ENCODE measurements around the gene POP7. TPM values are rescaled to one million over a fixed set of nuclear protein-coding genes. Genes with fewer than 3 reads are reported as not detected.
A peak's percentile ranks its signal among the peaks of the same experiment; 100 is the strongest.
"Not testable (repeated sequence)": the region's sequence is repeated elsewhere in the genome, so short reads cannot be mapped to it uniquely, and the experiment has no call there.

POP7 gene
- total RNA-seq, 2 experiments from 2014 or later: 32.5 to 35.2 TPM

DNA sequence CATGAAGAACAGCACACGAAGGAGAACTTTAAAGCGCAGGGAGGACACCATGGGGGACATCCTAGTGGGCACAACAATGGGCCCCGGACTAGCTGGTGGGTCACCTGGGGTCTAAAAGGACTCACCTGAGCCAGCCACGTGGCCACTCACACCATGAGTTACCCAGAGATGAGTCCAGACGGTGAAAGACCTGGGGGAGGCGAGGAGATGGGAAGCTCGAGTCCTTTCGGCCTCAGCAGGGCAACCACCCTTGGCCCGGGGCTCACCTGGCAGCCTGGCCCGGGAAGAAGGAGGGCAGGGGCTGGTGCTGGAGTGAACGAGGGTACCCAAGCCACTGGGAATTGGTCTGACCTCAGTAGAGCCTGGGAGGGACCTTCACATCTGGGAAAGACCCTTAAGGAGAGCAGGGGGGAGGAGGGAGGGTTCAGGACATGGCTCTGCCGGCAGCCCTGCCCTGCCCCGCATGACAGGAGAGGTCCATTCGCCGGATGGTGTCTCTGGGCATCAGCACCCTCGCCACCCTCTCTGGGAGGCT is 17.5 kb upstream of the POP7 start:
- Mint-ChIP-seq H3K4me3 (no peak overlapping the region), H3K4me1 (peaks cover 30% of the 10 kb centered on the region), H3K27me3 (no peaks in the 10 kb centered on the region), H3K27ac (no peak overlapping the region), H3K9me3 (no peaks in the 10 kb centered on the region), H3K36me3 (ENCODE audit: low read depth) (peaks cover 36% of the 10 kb centered on the region)
- no peak for DNase-seq
- ChIA-PET POLR2A (interaction anchor here (1.2 to 7.3 kb wide), 2 partner anchors 7 to 17 kb away, joined by 4 to 51 read pairs; partner anchors contain the start of gene POP7), CTCF (interaction anchor here (1.1 to 4.8 kb wide), 4 partner anchors 18 to 123 kb away, joined by 3 to 32 read pairs (median 6); partner anchors contain the start of genes MOSPD3 and POP7)

DNA sequence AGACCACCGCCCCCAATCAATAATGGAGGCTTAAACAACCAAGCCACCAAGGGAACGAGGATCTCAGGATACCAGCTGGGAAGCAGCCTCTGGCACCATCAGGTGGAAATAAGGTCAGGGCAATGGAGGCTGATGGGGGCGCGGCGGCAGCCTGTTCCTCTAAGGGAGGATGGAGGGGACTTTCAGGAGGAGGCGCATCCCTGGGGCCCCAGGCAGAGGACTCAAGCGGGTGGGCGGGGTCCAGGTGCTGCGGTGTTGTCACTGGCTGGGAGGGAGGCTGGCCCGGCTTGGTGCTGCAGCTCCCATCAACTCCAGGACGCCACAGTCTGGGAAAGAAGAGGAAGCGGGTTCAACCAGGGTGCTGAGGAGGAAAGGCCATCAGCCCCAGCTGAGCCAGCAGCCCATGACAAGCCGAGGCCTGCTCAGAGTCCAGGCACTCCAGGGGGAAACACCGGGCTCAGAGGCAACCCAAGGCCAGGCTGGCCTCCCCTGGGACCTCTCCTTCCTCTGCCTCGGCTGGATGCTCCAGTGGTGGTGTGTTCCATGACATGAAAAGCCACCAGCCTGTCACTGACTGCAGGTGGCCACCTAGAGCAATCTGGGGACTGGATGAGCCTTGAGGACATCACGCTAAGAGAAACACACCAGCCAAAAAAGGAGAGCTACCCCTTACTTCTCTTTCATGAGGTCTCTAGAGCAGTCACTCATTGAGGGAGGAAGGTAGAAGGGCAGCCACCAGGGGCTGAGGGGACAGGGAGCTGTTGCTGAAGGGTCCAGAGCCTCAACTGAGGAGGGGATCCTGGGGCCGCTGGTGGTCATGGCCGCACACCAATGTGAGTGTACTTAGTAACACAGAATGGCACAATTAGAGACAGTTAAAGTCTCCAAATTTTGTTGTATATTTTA is 16.4 kb upstream of the POP7 start:
- Mint-ChIP-seq H3K27ac (no peak overlapping the region), H3K27me3 (no peaks in the 10 kb centered on the region), H3K4me1 (peaks cover 30% of the 10 kb centered on the region), H3K9me3 (no peaks in the 10 kb centered on the region), H3K36me3 (ENCODE audit: low read depth) (peaks cover 35% of the 10 kb centered on the region), H3K4me3 (no peak overlapping the region)
- DNase-seq: no peak
- POLR2A ChIA-PET: interaction anchor here (1.2 to 7.3 kb wide), 5 partner anchors 8 to 104 kb away, joined by 4 to 51 read pairs (median 6); partner anchors contain the start of genes FBXO24, LRCH4, MOSPD3 and POP7
- CTCF ChIA-PET: interaction anchor here (0.6 to 8.2 kb wide), 13 partner anchors 10 to 472 kb away, joined by 3 to 90 read pairs (median 6); partner anchors contain the start of genes EPO, FBXO24, LRCH4 and MOSPD3

DNA sequence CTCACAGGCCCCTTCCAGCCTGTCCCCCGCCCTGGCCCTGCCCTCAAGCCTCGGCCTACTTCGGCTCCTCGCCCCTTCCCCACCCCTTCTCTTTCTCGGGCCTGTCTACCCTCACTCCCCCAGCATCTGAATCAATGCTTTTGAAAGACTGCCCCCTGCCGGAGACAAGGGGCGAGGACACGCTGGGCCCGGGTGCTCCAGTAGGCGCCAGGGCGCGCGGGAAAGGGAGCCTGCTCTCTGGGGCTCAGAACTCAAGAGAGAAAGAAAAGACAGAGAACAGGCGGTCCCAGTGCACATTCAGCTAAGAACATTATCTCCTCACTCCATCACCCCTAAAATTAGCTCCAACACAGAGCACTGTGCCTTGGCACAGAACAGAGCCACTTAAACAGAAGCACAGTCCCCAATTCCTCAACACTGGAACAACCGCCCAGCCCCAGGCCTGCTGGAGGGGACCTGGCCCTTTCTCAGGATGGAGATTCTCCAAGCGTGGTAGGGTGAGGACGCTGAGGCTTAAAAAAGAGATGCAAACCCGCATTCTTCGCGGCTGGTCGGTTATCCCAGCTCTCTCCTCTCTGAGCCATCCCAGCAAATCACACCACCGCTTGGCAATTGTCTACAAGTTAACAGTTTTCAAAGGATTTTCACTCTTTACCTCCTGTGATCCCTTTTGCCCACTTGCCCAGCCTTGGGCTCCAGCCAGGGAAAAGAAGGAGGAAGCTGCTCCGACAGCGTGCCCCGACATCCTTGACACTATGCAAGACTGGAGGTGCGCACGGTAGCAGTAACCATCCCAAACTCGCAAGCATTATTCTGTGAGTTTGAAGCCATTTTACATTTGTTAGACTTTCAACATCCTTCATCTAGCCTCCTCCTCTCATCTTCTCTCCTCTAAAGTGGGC is 14.0 kb upstream of the POP7 start:
- H3K27ac Mint-ChIP-seq: peak overlapping the region; percentile 42
- CTCF ChIA-PET: interaction anchor here (0.6 to 8.2 kb wide), 28 partner anchors 8 to 263 kb away, joined by 3 to 90 read pairs (median 5); partner anchors contain the start of genes FBXO24, LRCH4, MEPCE and MOSPD3
- H3K9me3 Mint-ChIP-seq: no peaks in the 10 kb centered on the region
- DNase-seq: peak; percentile 84
- peaks cover 27% of the 10 kb centered on the region for H3K36me3 Mint-ChIP-seq (ENCODE audit: low read depth)
- POLR2A ChIA-PET: interaction anchor here (0.8 to 7.3 kb wide), 16 partner anchors 10 to 256 kb away, joined by 3 to 51 read pairs (median 6); partner anchors contain the start of genes FBXO24, LRCH4, MOSPD3 and POP7
- H3K4me3 Mint-ChIP-seq: peak overlapping the region; percentile 96
- peaks cover 10% of the 10 kb centered on the region for H3K27me3 Mint-ChIP-seq
- peaks cover 37% of the 10 kb centered on the region for H3K4me1 Mint-ChIP-seq

DNA sequence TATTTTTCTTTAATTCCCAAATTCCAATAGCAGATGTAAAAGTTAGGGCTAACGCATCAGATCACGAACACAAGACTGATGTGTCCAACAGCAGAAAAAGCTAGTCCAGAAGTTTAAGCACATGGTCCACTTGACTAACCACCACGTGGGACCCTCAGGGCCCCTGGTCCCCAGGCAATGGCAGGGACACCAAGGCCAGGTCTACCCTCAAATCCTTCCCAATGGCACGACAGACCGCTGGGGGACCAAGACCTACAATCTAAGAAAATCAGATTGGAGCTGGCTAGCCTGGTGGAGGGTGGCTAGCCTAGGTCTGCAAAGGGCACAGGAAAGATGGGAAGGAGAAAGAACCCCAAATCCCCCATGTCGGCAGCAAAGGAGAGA is 13.4 kb upstream of the POP7 start:
- H3K4me3 Mint-ChIP-seq: peak overlapping the region; percentile 96
- ChIA-PET POLR2A (interaction anchor here (0.8 to 7.3 kb wide), 13 partner anchors 11 to 154 kb away, joined by 3 to 51 read pairs (median 5); partner anchors contain the start of genes AGFG2, FBXO24, LRCH4 and MOSPD3), CTCF (interaction anchor here (0.9 to 8.2 kb wide), 15 partner anchors 9 to 263 kb away, joined by 3 to 90 read pairs (median 12); partner anchors contain the start of genes FBXO24, LRCH4, MEPCE and MOSPD3)
- no peaks in the 10 kb centered on the region for H3K9me3 Mint-ChIP-seq
- H3K27me3 Mint-ChIP-seq: peaks cover 17% of the 10 kb centered on the region
- H3K4me1 Mint-ChIP-seq: peaks cover 37% of the 10 kb centered on the region
- peaks cover 26% of the 10 kb centered on the region for H3K36me3 Mint-ChIP-seq (ENCODE audit: low read depth)
- DNase-seq: no peak
- peak overlapping the region; percentile 21 for H3K27ac Mint-ChIP-seq

DNA sequence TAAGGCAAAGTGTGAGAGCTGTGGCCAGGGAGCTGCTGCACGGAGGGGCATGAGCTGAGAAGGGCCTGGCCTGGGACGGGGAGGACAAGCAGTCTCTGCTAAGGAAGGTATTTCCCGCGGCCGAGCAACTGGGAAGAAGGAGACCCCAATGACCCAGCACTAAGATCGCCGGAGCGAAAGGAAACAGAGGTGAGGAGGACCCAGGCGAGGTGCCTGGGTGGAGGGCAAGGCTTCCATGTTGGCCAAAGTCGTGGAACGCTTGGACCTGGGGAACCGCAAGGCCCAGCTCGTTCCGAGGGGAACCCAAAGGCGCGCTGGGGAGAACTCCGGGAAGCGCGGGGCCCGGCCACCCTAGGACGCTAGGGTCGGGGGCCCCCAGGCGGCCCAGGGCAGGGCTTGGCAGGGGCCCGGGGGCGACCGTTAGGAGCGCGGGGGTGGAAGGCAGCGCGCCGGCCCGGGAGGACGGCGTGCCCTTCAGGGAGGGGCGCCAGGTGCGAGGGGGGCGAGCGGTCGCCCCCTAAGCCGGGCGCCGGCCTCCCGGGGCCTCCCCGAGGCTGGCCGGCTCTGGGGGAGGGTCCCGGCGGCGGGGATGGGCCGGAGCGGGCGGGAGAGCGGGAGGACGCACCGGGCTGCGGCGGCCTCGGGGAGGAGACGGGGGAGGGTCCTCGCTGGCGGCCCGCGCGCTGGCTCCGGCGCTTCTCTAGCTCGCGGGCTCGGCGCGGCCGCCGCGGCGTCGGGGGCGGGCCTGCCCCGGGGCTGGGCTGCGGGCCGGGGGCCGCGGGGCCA is 12.4 kb upstream of the POP7 start:
- POLR2A ChIA-PET: interaction anchor here (0.8 to 7.3 kb wide), 13 partner anchors 12 to 155 kb away, joined by 3 to 51 read pairs (median 5); partner anchors contain the start of genes AGFG2, FBXO24, LRCH4 and MOSPD3
- H3K9me3 Mint-ChIP-seq: no peaks in the 10 kb centered on the region
- H3K4me3 Mint-ChIP-seq: peak overlapping the region; percentile 96
- peak overlapping the region; percentile 78 for H3K27ac Mint-ChIP-seq
- H3K4me1 Mint-ChIP-seq: peaks cover 37% of the 10 kb centered on the region
- H3K27me3 Mint-ChIP-seq: peaks cover 18% of the 10 kb centered on the region
- CTCF ChIA-PET: interaction anchor here (0.9 to 8.2 kb wide), 15 partner anchors 9 to 264 kb away, joined by 3 to 90 read pairs (median 12); partner anchors contain the start of genes FBXO24, LRCH4, MEPCE and MOSPD3
- H3K36me3 Mint-ChIP-seq (ENCODE audit: low read depth): peaks cover 18% of the 10 kb centered on the region
- DNase-seq: no peak

DNA sequence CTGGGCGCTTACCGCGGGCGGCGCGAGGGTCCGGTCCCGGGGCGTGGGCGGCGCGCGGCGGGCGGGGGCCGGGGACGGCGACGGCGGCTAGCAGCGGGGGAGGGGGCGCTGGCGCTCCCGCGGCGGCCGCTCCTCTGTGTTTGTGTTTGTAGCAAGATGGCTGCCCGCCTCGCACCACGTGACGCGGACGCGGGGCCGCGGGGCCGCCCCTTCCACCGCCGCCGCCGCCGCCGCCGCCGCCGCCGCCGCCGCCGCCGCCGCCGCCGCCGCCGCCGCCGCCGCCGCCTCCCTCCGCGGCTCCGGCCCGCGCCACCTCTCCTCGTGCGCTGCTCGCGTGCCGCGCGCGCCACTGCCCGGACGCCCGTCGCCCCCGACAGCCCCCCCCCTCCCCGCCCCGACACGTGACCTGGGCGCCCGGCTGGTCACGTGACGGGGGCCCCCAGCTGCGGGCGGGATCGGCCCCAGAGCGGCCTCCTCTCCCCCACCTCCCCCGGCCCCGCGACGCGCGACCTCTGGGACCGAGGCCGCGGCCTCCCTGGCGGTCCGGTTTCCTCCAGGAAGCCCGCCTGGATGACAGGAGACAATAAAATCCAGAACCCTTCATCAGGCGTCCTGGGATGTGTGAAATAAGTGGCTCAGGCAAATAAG is 11.7 kb upstream of the POP7 start, which contains the start of gene GIGYF1:
TSS of gene GIGYF1 (minus strand) at position 153 of the 648 bp plus-strand sequence. CDS start 6,012 bp downstream, outside the sequence.
- DNase-seq: peak; percentile 74
- CTCF ChIA-PET: interaction anchor here (1.1 to 8.2 kb wide), 5 partner anchors 11 to 158 kb away, joined by 4 to 90 read pairs (median 31); partner anchors contain the start of genes POP7 and SLC12A9
- POLR2A ChIA-PET: interaction anchor here (1.4 to 7.3 kb wide), 5 partner anchors 11 to 108 kb away, joined by 4 to 51 read pairs (median 27); partner anchors contain the start of genes FBXO24, LRCH4, MOSPD3 and POP7
- Mint-ChIP-seq H3K27me3 (peaks cover 18% of the 10 kb centered on the region), H3K27ac (peak within 1 kb of the TSS; percentile 78), H3K4me1 (peaks cover 33% of the 10 kb centered on the region), H3K4me3 (peak within 1 kb of the TSS; percentile 96), H3K9me3 (no peaks in the 10 kb centered on the region), H3K36me3 (ENCODE audit: low read depth) (peaks cover 13% of the 10 kb centered on the region)

DNA sequence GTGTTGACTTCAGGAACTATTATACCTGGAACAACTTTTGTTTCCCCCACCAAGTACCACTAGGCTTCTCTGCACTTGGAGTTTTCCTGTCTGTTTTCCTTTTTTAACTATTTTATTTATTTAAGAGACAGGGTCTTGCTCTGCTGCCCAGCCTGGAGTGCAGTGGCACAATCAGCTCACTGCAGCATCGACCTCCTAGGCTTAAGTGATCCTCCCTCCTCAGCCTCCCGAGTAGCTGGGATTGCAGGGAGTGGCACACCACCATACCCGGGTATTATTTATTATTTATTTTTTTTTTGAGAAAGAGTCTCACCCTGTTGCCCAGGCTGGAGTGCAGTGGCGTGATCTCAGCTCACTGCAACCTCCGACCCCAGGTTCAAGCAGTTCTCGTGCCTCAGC is 9.8 kb upstream of the POP7 start:
- CTCF ChIA-PET: interaction anchor here (0.8 to 8.2 kb wide), 3 partner anchors 9 to 156 kb away, joined by 3 to 90 read pairs (median 3); partner anchors contain the start of gene POP7
- DNase-seq: no peak
- Mint-ChIP-seq H3K9me3 (no peaks in the 10 kb centered on the region), H3K4me1 (peaks cover 27% of the 10 kb centered on the region), H3K4me3 (no peak overlapping the region), H3K36me3 (ENCODE audit: low read depth) (peaks cover 13% of the 10 kb centered on the region), H3K27me3 (peaks cover 22% of the 10 kb centered on the region), H3K27ac (no peak overlapping the region)
- POLR2A ChIA-PET: interaction anchor here (0.9 to 1.3 kb wide), 3 partner anchors 10 to 109 kb away, joined by 3 to 18 read pairs (median 3); partner anchors contain the start of gene POP7

DNA sequence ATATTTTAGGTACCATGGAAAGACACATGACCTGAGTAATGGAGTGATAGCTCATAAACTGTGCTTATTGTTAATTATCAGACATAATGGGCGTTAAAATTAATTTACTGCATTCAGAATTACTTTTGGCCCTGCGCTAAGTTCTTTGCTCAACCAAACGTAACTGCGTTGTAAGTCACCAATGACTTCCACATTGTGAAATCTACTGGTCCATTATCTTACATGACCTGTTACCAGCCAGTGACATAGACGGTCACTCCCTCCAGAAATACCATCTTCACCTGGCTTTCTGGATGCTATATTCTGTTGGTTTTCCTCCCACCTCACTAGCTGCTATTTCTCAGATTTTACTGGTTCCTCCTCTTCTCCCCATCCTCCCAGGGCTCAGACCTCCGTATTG is 6.9 kb upstream of the POP7 start:
- POLR2A ChIA-PET: interaction anchor here (1.0 kb wide), 1 partner anchor 20 kb away, joined by 3 read pairs; no protein-coding TSS in a partner anchor
- no peak overlapping the region for H3K27ac Mint-ChIP-seq
- H3K9me3 Mint-ChIP-seq: no peaks in the 10 kb centered on the region
- peaks cover 7% of the 10 kb centered on the region for H3K4me1 Mint-ChIP-seq
- no peak for DNase-seq
- CTCF ChIA-PET: interaction anchor here (0.7 kb wide), 1 partner anchor 113 kb away, joined by 3 read pairs; the partner anchor contains the start of genes FBXO24 and LRCH4
- no peak overlapping the region for H3K4me3 Mint-ChIP-seq
- H3K36me3 Mint-ChIP-seq (ENCODE audit: low read depth): no peaks in the 10 kb centered on the region
- H3K27me3 Mint-ChIP-seq: peaks cover 23% of the 10 kb centered on the region

DNA sequence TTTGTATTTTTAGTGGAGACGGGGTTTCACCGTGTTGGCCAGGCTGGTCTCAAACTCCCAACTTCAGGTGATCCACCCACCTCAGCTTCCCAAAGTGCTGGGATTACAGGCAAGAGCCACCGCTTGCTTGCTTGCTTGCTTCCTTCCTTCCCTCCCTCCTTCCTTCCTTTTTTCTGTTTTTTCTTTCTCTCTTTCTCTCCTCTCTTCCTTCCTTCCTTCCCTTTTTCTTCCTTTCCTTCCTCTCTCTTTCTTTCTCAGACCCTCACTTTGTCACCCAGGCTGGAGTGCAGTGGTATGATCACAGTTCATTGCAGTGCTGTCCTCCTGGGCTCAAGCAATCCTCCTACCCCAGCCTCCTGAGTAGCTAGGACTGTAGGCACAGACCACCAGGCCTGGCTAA is 4.8 kb upstream of the POP7 start:
- peaks cover 14% of the 10 kb centered on the region for H3K27me3 Mint-ChIP-seq
- H3K36me3 Mint-ChIP-seq (ENCODE audit: low read depth); H3K27ac Mint-ChIP-seq; DNase-seq; H3K4me3 Mint-ChIP-seq; H3K4me1 Mint-ChIP-seq; H3K9me3 Mint-ChIP-seq: not testable (repeated sequence)
- CTCF ChIA-PET: interaction anchor here (2.6 kb wide), 1 partner anchor 9 kb away, joined by 12 read pairs; no protein-coding TSS in a partner anchor
- POLR2A ChIA-PET: interaction anchor here (1.3 kb wide), 1 partner anchor 151 kb away, joined by 4 read pairs; the partner anchor contains the start of gene SLC12A9

DNA sequence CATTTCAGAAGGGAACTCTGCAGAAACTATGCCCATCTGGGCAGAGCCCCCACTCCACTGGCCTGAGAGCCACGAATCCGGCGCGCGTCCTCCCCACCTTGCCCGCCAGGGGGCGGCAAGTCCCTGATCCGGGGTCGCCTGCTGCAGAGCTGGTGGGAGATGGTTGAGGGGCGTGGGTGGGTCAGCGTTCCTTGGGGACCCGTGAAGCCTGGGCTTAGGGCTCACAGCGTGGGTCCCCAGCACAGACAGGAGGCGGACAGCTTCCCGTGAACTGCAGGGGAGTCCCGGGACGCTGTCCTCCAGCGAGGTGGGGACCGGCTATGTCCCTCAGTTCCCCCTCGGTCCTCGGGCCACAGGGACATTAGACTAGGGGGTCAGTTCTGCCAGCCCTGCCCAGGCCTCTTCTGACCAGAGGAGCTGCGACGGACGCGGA is 585 bp upstream of the POP7 start:
- Mint-ChIP-seq H3K9me3 (no peaks in the 10 kb centered on the region), H3K36me3 (ENCODE audit: low read depth) (peaks cover 14% of the 10 kb centered on the region), H3K4me3 (peak overlapping the region; percentile 94), H3K4me1 (peaks cover 17% of the 10 kb centered on the region), H3K27ac (peak overlapping the region; percentile 90), H3K27me3 (peaks cover 2% of the 10 kb centered on the region)
- DNase-seq: peak; percentile 80
- CTCF ChIA-PET: interaction anchor here (0.6 to 2.3 kb wide), 58 partner anchors 9 to 623 kb away, joined by 3 to 91 read pairs (median 5); partner anchors contain the start of genes EPO, FBXO24, GIGYF1 and GNB2
- POLR2A ChIA-PET: interaction anchor here (0.6 to 2.9 kb wide), 44 partner anchors 9 to 578 kb away, joined by 3 to 41 read pairs (median 6); partner anchors contain the start of genes AGFG2, EPO, FBXO24 and GIGYF1
